HG03025 (cell line): ENCODE measurements around the gene RGPD6.
"Not testable (repeated sequence)": the region's sequence is repeated elsewhere in the genome, so short reads cannot be mapped to it uniquely, and the experiment has no call there.

Source experiments
- ATAC-seq: cut with Tn5 transposase; IDR thresholded peaks from one replicate; pipeline ENCODE4 v1.9.1; 2021; ENCODE audit warnings: mild to moderate bottlenecking, moderate library complexity; ENCODE audit not compliant: unreplicated experiment, low FRiP score

The RGPD6 gene

GRCh38 chr2:110482697-110483096 is 94.3 kb downstream of the RGPD6 start:
- ATAC-seq = not testable (repeated sequence)

GRCh38 chr2:110481200-110481599 is 95.8 kb downstream of the RGPD6 start:
- not testable (repeated sequence) for ATAC-seq

- ATAC-seq = not testable (repeated sequence)
These were observed 96.9 kb downstream of the RGPD6 start for GRCh38 chr2:110480084-110480483.

- ATAC-seq = not testable (repeated sequence)
These were observed 99.7 kb downstream of the RGPD6 start for GRCh38 chr2:110477370-110477769.

- not testable (repeated sequence) for ATAC-seq
These were observed 100.1 kb downstream of the RGPD6 start for GRCh38 chr2:110476952-110477351.

GRCh38 chr2:110475627-110476359 is 101.2 kb downstream of the RGPD6 start:
- not testable (repeated sequence) for ATAC-seq

GRCh38 chr2:110474898-110475297 is 102.1 kb downstream of the RGPD6 start:
- peak; percentile 90 for ATAC-seq

GRCh38 chr2:110473059-110473358 is 104.0 kb downstream of the RGPD6 start:
- ATAC-seq = not testable (repeated sequence)

GRCh38 chr2:110472171-110473058 is 104.6 kb downstream of the RGPD6 start, which contains the start of gene LIMS4:
TSS of gene LIMS4 (minus strand) at chr2:110472816. CDS start at chr2:110472778, 38 bp downstream.
- ATAC-seq = not testable (repeated sequence)

- ATAC-seq = not testable (repeated sequence)
These were observed 108.1 kb downstream of the RGPD6 start for GRCh38 chr2:110468921-110469320.

GRCh38 chr2:110465312-110465711 is 111.7 kb downstream of the RGPD6 start:
- ATAC-seq = peak; percentile 72
